Gastrocnemius medialis (tissue), 4 donors: ENCODE measurements around the gene PGM2. TPM values are rescaled to one million over a fixed set of nuclear protein-coding genes. Genes with fewer than 3 reads are reported as not detected.

Source experiments
- ATAC-seq, 2 donors: fragments of 150-250 bp; one replicate each; pipeline ENCODE4 v1.9.1; 2016
- DNase-seq, 2 donors: peaks; one replicate each; pipeline ENCODE4 v3.0.0-alpha.2; 2019
- H3K27ac ChIP-seq, 4 donors: fragments of 200-600 bp; sonication (generic); 1 replicate in 1 of 4; 2 replicates in 3 of 4; pipeline ENCODE4 v1.5.1; 2016 to 2018; ENCODE audit warnings: mild to moderate bottlenecking in 2 of 4, moderate library complexity in 1 of 4
- H3K27me3 ChIP-seq, 3 donors: fragments of 200-600 bp; sonication (generic) in 2 of 3; 1 replicate in 1 of 3; 2 replicates in 2 of 3; pipeline versions ENCODE4 v1.5.1 to v1.6.0; 2016 to 2019; ENCODE audit warnings: mild to moderate bottlenecking in 1 of 3, moderate library complexity in 1 of 3
- H3K36me3 ChIP-seq, 2 donors: fragments of 200-600 bp; sonication (generic) in 1 of 2; one replicate each; pipeline ENCODE4 v1.5.1; 2017 to 2018
- H3K4me1 ChIP-seq, 2 donors: fragments of 200-600 bp; sonication (generic) in 1 of 2; one replicate each; pipeline ENCODE4 v1.5.1; 2016 to 2017; ENCODE audit warnings: mild to moderate bottlenecking in 2 of 2
- H3K4me3 ChIP-seq, 4 donors: fragments of 200-600 bp; sonication (generic) in 3 of 4; 1 replicate in 1 of 4; 2 replicates in 3 of 4; pipeline ENCODE4 v1.5.1; 2016 to 2019; ENCODE audit warnings: mild to moderate bottlenecking in 2 of 4
- H3K9me3 ChIP-seq, 3 donors: fragments of 200-600 bp; sonication (generic) in 2 of 3; 1 replicate in 1 of 3; 2 replicates in 2 of 3; pipeline ENCODE4 v1.5.1; 2016 to 2019
- POLR2A ChIP-seq, 2 donors: fragments of 450-650 bp; IDR thresholded peaks; one replicate each; pipeline ENCODE4 v1.6.1; 2017; ENCODE audit warnings: antibody characterized with exemption in 2 of 2, mild to moderate bottlenecking in 2 of 2, moderate library complexity in 2 of 2
- in situ Hi-C, 4 donors: fragments of 200-750 bp; cut with MboI; loops; one replicate each; pipeline versions ENCODE4 v1.15.0 to v1.8.0; 2017; ENCODE audit warnings: low sequenced_read_pairs in 4 of 4
- intact Hi-C: fragments of 100-400 bp; cut with DNase I; formaldehyde crosslinking; loops from one replicate; pipeline ENCODE4 v1.15.1; 2023; ENCODE audit warnings: low total_unique reads
- total RNA-seq, 4 donors: library from RNA; depleted of rRNA; stranded (reverse); fragments of >200 nt; gene quantifications; one replicate each; pipeline versions ENCODE4 v1.1.0 to v1.2.3, GENCODE V29; 2016
- TF ChIP-seq, protein P1 (sequence below), 5 experiments: fragments of 450-650 bp in 3 of 5; fragments of 200-600 bp in 2 of 5; sonication (generic) in 2 of 5; IDR thresholded peaks in 4 of 5; conservative IDR thresholded peaks in 1 of 5; 1 replicate in 4 of 5; 2 replicates in 1 of 5; pipeline ENCODE4 v1.5.1; 2016 to 2019; ENCODE audit warnings: antibody characterized with exemption in 5 of 5, mild to moderate bottlenecking in 3 of 5, moderate library complexity in 3 of 5

The PGM2 gene
- total RNA-seq, 4 donors from 2014 or later = 0.92 to 3.7 (median 2.1) TPM

DNA sequence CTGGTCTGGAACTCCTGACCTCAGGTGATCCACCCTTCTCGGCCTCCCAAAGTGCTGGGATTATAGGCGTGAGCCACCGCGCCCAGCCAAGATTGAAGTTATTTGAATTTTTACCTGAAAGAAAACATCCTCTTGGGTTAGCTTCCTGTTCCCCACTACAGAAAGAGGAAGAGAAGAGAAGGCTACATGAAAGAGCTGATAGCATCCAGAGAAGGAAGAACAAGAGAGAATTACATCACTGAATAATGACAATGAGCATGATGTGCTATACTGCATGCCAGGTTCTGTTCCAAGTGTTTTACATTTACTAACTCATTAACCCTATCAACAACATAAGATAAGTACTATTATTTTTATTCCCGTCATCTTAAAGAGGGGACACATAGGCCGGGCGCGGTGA is 52.9 kb downstream of the PGM2 start:
- intact Hi-C loops (no loop called here), in situ Hi-C loops (no loop called here)
- Histone ChIP-seq H3K9me3 (no peaks in the 10 kb centered on the region), H3K27ac (no peak overlapping the region), H3K4me3 (no peak overlapping the region), H3K27me3 (no peaks in the 10 kb centered on the region), H3K36me3 (no peaks in the 10 kb centered on the region), H3K4me1 (peaks cover 0 to 9% of the 10 kb centered on the region in 2 donors)
- DNase-seq (no peak), ATAC-seq (no peak)
- TF ChIP-seq, protein P1, sequence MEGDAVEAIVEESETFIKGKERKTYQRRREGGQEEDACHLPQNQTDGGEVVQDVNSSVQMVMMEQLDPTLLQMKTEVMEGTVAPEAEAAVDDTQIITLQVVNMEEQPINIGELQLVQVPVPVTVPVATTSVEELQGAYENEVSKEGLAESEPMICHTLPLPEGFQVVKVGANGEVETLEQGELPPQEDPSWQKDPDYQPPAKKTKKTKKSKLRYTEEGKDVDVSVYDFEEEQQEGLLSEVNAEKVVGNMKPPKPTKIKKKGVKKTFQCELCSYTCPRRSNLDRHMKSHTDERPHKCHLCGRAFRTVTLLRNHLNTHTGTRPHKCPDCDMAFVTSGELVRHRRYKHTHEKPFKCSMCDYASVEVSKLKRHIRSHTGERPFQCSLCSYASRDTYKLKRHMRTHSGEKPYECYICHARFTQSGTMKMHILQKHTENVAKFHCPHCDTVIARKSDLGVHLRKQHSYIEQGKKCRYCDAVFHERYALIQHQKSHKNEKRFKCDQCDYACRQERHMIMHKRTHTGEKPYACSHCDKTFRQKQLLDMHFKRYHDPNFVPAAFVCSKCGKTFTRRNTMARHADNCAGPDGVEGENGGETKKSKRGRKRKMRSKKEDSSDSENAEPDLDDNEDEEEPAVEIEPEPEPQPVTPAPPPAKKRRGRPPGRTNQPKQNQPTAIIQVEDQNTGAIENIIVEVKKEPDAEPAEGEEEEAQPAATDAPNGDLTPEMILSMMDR (IDR thresholded peaks at IDR 0.05 in 4 of 5, conservative IDR thresholded peaks at IDR 0.05 in 1 of 5) = no peak
- no peak for TF ChIP-seq POLR2A (IDR thresholded peaks at IDR 0.05)

DNA sequence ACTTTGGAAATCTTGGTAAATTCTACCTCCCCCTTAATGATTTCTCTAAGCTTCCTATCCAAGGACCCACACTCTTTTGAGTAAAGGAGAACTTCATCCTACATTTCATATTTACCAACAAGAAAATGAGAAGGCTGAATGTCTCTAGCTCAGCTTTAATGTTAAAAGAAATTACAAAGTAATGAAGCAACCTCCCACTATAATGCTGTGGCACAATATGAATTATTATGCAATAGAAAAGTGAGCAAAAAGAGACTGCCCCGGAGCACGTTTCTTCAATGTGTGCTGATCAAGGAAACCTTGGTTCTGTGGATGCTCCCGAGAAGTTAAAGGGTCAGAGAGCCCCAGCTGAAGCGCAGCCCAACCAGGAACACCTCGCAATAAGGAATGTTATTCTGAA is 55.3 kb downstream of the PGM2 start:
- H3K27me3 ChIP-seq = no peaks in the 10 kb centered on the region
- intact Hi-C loops (no loop called here), in situ Hi-C loops (loop anchor here in 2 of 4 donors (10.0 kb wide), 3 partner anchors 77 to 277 kb away; no protein-coding TSS in a partner anchor)
- no peak overlapping the region for H3K4me3 ChIP-seq
- no peak for TF ChIP-seq POLR2A (IDR thresholded peaks at IDR 0.05)
- TF ChIP-seq, protein P1 (IDR thresholded peaks at IDR 0.05 in 4 of 5, conservative IDR thresholded peaks at IDR 0.05 in 1 of 5) = no peak
- H3K36me3 ChIP-seq = no peaks in the 10 kb centered on the region
- no peaks in the 10 kb centered on the region for H3K9me3 ChIP-seq
- DNase-seq (no peak), ATAC-seq (no peak)
- H3K4me1 ChIP-seq = peaks cover 0 to 4% of the 10 kb centered on the region in 2 donors
- H3K27ac ChIP-seq = no peak overlapping the region

DNA sequence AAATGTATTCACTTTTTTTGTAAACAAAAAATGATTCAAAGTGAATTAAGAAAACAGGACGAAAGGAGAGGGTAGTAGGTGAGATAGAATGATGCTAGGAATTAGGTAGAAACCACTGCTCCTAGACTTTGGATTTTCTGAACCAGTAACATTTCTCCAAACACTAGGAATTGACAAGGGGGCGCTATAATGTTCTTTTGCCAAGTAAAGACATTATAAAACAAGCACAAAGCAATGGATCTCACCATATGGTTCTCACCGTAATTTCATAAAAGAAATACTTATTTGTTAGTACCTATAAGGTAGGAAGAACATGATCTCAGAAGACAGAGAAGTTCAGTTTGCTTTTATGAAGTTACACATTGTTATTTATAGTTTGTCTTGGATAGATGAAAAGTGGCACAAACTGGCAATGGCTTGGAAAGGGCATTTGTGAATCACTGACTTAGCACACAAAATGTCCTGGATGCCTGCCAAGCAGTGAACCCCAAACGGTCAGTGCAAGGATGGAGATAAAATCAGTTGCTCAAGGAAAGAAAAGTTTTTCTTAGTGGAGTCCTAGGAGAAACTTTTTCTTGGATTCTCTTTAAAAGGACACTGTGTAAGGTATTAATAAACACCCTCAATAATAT is 56.3 kb downstream of the PGM2 start:
- Histone ChIP-seq H3K9me3 (no peaks in the 10 kb centered on the region), H3K27ac (no peak overlapping the region), H3K36me3 (no peaks in the 10 kb centered on the region), H3K27me3 (no peaks in the 10 kb centered on the region), H3K4me3 (no peak overlapping the region), H3K4me1 (no peaks in the 10 kb centered on the region)
- intact Hi-C loops (no loop called here), in situ Hi-C loops (loop anchor here in 2 of 4 donors (10.0 kb wide), 3 partner anchors 78 to 278 kb away; no protein-coding TSS in a partner anchor)
- ATAC-seq (no peak), DNase-seq (no peak)
- TF ChIP-seq, protein P1 (IDR thresholded peaks at IDR 0.05 in 4 of 5, conservative IDR thresholded peaks at IDR 0.05 in 1 of 5) = no peak
- TF ChIP-seq POLR2A (IDR thresholded peaks at IDR 0.05) = no peak

DNA sequence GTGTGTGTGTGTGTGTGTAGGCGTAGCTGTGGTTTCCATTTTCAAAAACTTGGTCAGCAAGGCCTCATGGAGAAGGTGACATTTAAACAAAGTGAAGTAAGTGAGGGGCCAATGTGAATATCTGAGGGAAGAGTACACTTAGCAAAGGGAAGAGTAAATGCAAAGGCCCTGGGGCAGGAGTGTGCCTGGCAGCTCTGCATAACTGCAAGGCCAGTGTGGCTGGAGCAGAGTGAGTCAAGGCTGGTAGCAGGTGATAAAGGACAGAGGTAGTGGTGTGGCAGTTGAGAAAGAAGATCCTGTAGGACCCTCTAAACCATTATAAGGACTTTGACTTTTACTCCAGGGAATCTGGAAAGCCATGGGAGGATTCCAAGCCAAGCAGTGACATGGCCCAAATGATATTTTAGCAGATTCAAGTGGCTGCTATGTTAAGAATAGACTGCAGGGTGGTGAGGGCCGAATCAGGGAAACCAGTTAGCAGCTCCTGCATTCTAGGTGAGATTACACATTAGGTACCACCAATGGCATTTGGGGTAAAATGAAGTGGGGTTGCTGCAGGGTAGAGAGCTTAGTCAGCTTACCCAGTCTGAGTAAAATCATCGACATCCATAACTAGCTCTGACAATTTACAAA is 58.5 kb downstream of the PGM2 start:
- no peaks in the 10 kb centered on the region for H3K9me3 ChIP-seq
- no peak for ATAC-seq
- no peak for TF ChIP-seq POLR2A (IDR thresholded peaks at IDR 0.05)
- TF ChIP-seq, protein P1 (IDR thresholded peaks at IDR 0.05 in 4 of 5, conservative IDR thresholded peaks at IDR 0.05 in 1 of 5) = no peak
- in situ Hi-C loops (loop anchor here in 3 of 4 donors (5.0 to 10.0 kb wide), 4 partner anchors 80 to 280 kb away; no protein-coding TSS in a partner anchor), intact Hi-C loops (no loop called here)
- no peak overlapping the region for H3K4me3 ChIP-seq
- H3K4me1 ChIP-seq = peaks cover 3 to 4% of the 10 kb centered on the region in 2 donors
- H3K27ac ChIP-seq = no peak overlapping the region
- no peaks in the 10 kb centered on the region for H3K36me3 ChIP-seq
- H3K27me3 ChIP-seq = no peaks in the 10 kb centered on the region
- no peak for DNase-seq
